HG03521 (cell line): ENCODE data around the gene PCNX1.
A peak's percentile ranks its signal among the peaks of the same experiment; 100 is the strongest.

ENCODE experiments used
- ATAC-seq: cut with Tn5 transposase; IDR thresholded peaks from one replicate; pipeline ENCODE4 v1.9.1; 2021; ENCODE audit warnings: mild to moderate bottlenecking, moderate library complexity; ENCODE audit not compliant: unreplicated experiment

PCNX1 gene

GRCh38 chr14:70888681-70889175 is 18.5 kb upstream of the PCNX1 start:
- no peak for ATAC-seq

- no peak for ATAC-seq
Observed at GRCh38 chr14:70889555-70889954, 17.7 kb upstream of the PCNX1 start.

GRCh38 chr14:70890826-70891659 is 16.2 kb upstream of the PCNX1 start:
- no peak for ATAC-seq

GRCh38 chr14:70891737-70892136 is 15.5 kb upstream of the PCNX1 start:
- ATAC-seq = no peak

GRCh38 chr14:70893062-70893845 is 14.0 kb upstream of the PCNX1 start:
- no peak for ATAC-seq

GRCh38 chr14:70893858-70894291 is 13.4 kb upstream of the PCNX1 start:
- ATAC-seq = no peak

- no peak for ATAC-seq
Observed at GRCh38 chr14:70894868-70895267, 12.4 kb upstream of the PCNX1 start.

GRCh38 chr14:70896317-70896716 is 10.9 kb upstream of the PCNX1 start:
- ATAC-seq = no peak

GRCh38 chr14:70896981-70897380 is 10.3 kb upstream of the PCNX1 start:
- ATAC-seq = no peak

- ATAC-seq = no peak
Observed at GRCh38 chr14:70897464-70897863, 9.8 kb upstream of the PCNX1 start.

- no peak for ATAC-seq
Observed at GRCh38 chr14:70898111-70898745, 9.0 kb upstream of the PCNX1 start.

GRCh38 chr14:70901269-70901668 is 6.0 kb upstream of the PCNX1 start:
- no peak for ATAC-seq

GRCh38 chr14:70902184-70902583 is 5.1 kb upstream of the PCNX1 start:
- ATAC-seq = no peak

GRCh38 chr14:70904373-70904772 is 2.9 kb upstream of the PCNX1 start:
- ATAC-seq = no peak

GRCh38 chr14:70905301-70905700 is 2.0 kb upstream of the PCNX1 start:
- ATAC-seq = no peak

- no peak for ATAC-seq
Observed at GRCh38 chr14:70906793-70907175, 475 bp upstream of the PCNX1 start.

- peak; percentile 14 for ATAC-seq
Observed at GRCh38 chr14:70907996-70908934, 1.0 kb downstream of the PCNX1 start.

GRCh38 chr14:70908935-70909641 is 1.8 kb downstream of the PCNX1 start:
- ATAC-seq = no peak

- ATAC-seq = no peak
Observed at GRCh38 chr14:70909733-70910614, 2.7 kb downstream of the PCNX1 start.
